ENCODE data around the gene SRRM3.

Gene SRRM3

DNA sequence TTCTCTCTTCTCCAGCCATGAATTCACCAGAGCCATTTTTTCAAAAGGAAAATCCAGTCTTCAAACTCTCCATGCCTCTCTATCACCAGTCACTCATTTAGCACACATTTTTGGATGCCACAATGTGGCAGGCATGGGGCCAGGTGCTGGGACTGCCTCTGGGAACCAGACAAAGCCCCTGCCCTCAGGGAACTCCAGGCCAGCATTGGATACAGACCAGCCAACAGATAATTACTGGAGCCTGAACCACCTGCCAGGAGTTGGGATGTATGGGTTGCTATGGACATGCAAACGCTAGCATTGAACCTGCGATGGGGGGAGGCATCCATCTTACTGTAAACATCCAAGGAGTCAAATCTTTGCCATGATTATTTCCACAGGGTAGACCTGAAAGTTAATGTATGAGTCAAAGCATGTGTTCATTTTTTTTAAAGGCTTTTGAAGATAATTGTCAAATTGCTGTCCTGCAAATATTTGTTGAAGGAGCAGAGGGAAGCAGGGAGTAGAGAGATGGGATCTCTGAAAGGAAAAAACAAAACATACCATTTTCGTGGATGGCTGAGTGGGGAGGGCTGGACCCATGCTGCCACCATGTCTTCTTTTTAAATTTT is 43.2 kb downstream of the SRRM3 start:
- no peak overlapping the region for H3K4me3 ChIP-seq (ENCODE audit: insufficient read length, low read depth)
- TF ChIP-seq YY1 (IDR thresholded peaks at IDR 0.05; ENCODE audit: insufficient read depth, insufficient read length) (no peak), ZNF274 (IDR thresholded peaks at IDR 0.05; ENCODE audit: low read depth, low read length) (no peak), SUZ12 (IDR thresholded peaks at IDR 0.05; ENCODE audit: extremely low read depth, insufficient read depth, insufficient read length) (no peak)
- H3K9me3 ChIP-seq (ENCODE audit: insufficient read depth, low read length), result peaks cover 5% of the 10 kb centered on the region; the same call in 1 of the 2 replicates
- H3K4me1 ChIP-seq (ENCODE audit: insufficient read depth, insufficient read length), result peaks cover 14% of the 10 kb centered on the region
- H3K36me3 ChIP-seq (ENCODE audit: insufficient read depth, insufficient read length, low read length), result no peaks in the 10 kb centered on the region
- no peak for DNase-seq (ENCODE audit: low read depth, low spot score)
- H3K9ac ChIP-seq (ENCODE audit: insufficient read length, low read depth), result no peak overlapping the region
- H3K27me3 ChIP-seq (ENCODE audit: insufficient read depth, insufficient read length), result no peaks in the 10 kb centered on the region

DNA sequence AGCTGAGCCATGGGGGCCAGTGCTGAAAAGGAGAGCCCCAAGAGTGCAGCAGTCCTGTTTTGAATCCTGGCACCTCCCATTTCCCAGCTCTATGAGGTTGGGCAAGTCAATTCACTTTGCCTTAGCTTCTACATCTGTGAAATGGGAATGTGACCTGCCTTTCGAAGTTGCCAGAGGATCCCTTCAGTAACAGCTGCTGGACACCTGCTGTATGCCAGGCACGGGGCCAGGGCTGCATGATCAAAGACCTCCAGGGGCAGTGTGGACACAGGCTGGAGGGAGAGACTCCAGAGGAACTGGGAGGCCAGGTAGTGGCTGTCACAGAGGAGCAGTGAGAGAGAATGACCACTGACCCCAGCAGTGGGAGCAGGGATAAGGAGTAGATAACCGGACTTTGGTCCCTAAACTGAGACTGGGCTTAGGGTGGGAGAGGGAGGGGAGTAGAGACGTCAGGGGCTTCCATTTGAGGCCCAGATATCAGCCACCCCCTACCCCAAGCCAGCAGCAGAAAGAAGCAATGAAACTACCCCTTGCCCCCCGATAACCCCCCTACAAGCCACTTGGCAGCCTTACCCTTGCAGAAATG is 45.2 kb downstream of the SRRM3 start:
- Histone ChIP-seq H3K9ac (ENCODE audit: insufficient read length, low read depth) (no peak overlapping the region), H3K36me3 (ENCODE audit: insufficient read depth, insufficient read length, low read length) (no peaks in the 10 kb centered on the region), H3K9me3 (ENCODE audit: insufficient read depth, low read length) (peaks cover under 1% of the 10 kb centered on the region; the same call in 1 of the 2 replicates), H3K4me1 (ENCODE audit: insufficient read depth, insufficient read length) (peaks cover 14% of the 10 kb centered on the region), H3K4me3 (ENCODE audit: insufficient read length, low read depth) (no peak overlapping the region), H3K27me3 (ENCODE audit: insufficient read depth, insufficient read length) (no peaks in the 10 kb centered on the region)
- DNase-seq (ENCODE audit: low read depth, low spot score), result no peak
- TF ChIP-seq ZNF274 (IDR thresholded peaks at IDR 0.05; ENCODE audit: low read depth, low read length) (no peak), YY1 (IDR thresholded peaks at IDR 0.05; ENCODE audit: insufficient read depth, insufficient read length) (no peak), SUZ12 (IDR thresholded peaks at IDR 0.05; ENCODE audit: extremely low read depth, insufficient read depth, insufficient read length) (no peak)

DNA sequence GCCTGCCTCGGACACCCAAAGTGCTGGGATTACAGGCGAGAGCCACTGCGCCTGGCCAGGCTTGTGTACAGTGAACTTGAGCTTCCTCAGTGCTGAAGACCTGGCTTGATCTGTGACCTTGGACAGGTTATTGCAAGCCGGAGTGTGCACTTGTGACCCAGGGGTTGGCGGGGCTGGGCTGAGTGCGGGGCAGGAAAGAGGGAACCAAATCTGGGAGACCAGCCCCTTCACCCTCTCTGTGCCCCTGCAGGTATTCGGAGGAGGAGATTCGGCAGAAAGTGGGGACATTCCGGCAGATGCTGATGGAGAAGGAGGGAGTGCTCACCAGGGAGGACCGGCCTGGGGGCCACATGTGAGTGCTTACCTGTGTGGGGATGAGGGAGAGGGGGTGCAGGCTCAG is 46.2 kb downstream of the SRRM3 start:
- H3K4me1 ChIP-seq (ENCODE audit: insufficient read depth, insufficient read length), result peaks cover 17% of the 10 kb centered on the region
- H3K9ac ChIP-seq (ENCODE audit: insufficient read length, low read depth), result no peak overlapping the region
- H3K27me3 ChIP-seq (ENCODE audit: insufficient read depth, insufficient read length), result no peaks in the 10 kb centered on the region
- H3K4me3 ChIP-seq (ENCODE audit: insufficient read length, low read depth), result no peak overlapping the region
- no peaks in the 10 kb centered on the region for H3K9me3 ChIP-seq (ENCODE audit: insufficient read depth, low read length)
- H3K36me3 ChIP-seq (ENCODE audit: insufficient read depth, insufficient read length, low read length), result no peaks in the 10 kb centered on the region
- no peak for DNase-seq (ENCODE audit: low read depth, low spot score)
- TF ChIP-seq ZNF274 (IDR thresholded peaks at IDR 0.05; ENCODE audit: low read depth, low read length), result no peak
- TF ChIP-seq YY1 (IDR thresholded peaks at IDR 0.05; ENCODE audit: insufficient read depth, insufficient read length), result no peak
- TF ChIP-seq SUZ12 (IDR thresholded peaks at IDR 0.05; ENCODE audit: extremely low read depth, insufficient read depth, insufficient read length), result no peak

DNA sequence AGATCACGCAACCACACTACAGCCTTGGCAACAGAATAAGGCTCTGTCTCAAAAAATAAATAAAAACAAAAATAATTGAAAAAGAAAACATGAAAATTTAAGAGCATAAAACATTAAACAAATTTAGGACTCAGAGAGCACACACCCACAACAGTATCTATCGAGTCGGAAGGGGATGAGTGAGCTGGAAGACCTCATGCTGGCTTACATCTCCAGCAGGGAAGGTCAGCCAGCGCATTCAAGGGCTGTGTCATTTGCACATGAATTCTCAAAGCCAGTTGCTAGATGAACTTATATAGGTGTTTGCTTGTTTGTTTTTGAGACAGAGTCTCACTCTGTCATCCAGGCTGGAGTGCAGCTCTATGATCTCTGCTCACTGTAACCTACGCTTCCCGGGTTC is 50.3 kb downstream of the SRRM3 start:
- no peaks in the 10 kb centered on the region for H3K9me3 ChIP-seq (ENCODE audit: insufficient read depth, low read length)

DNA sequence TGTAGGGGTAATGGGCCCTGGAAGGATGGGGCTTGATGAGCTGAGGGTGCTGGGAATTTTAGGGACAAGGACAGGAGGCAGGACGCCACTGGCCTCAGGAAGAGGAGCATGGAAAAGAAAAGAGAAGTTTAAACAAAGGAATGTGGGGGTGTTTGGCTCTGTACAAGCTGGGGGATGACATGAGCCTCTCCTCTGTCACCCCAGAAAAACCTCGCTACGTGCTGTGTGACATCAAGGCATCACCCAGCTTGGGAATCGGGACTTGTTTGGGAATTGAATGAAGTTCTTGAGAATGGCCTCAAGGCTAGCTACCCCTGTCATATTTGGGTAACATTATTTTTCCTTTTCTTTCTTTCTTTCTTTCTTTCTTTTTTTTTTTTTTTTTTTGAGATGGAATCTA is 53.1 kb downstream of the SRRM3 start:
- TF ChIP-seq YY1 (IDR thresholded peaks at IDR 0.05; ENCODE audit: insufficient read depth, insufficient read length) (no peak), ZNF274 (IDR thresholded peaks at IDR 0.05; ENCODE audit: low read depth, low read length) (no peak), SUZ12 (IDR thresholded peaks at IDR 0.05; ENCODE audit: extremely low read depth, insufficient read depth, insufficient read length) (no peak)
- Histone ChIP-seq H3K36me3 (ENCODE audit: insufficient read depth, insufficient read length, low read length) (peaks cover 3% of the 10 kb centered on the region), H3K4me1 (ENCODE audit: insufficient read depth, insufficient read length) (peaks cover 3% of the 10 kb centered on the region), H3K27me3 (ENCODE audit: insufficient read depth, insufficient read length) (no peaks in the 10 kb centered on the region), H3K4me3 (ENCODE audit: insufficient read length, low read depth) (no peak overlapping the region), H3K9me3 (ENCODE audit: insufficient read depth, low read length) (no peaks in the 10 kb centered on the region), H3K9ac (ENCODE audit: insufficient read length, low read depth) (no peak overlapping the region)
- no peak for DNase-seq (ENCODE audit: low read depth, low spot score)

More for the DNA sequence above, 50.3 kb downstream of the SRRM3 start:
- H3K36me3 ChIP-seq (ENCODE audit: insufficient read depth, insufficient read length, low read length), result peaks cover 1% of the 10 kb centered on the region
- no peak overlapping the region for H3K9ac ChIP-seq (ENCODE audit: insufficient read length, low read depth)
- no peak overlapping the region for H3K4me3 ChIP-seq (ENCODE audit: insufficient read length, low read depth)
- DNase-seq (ENCODE audit: low read depth, low spot score), result no peak
- peaks cover 8% of the 10 kb centered on the region for H3K4me1 ChIP-seq (ENCODE audit: insufficient read depth, insufficient read length)
- no peaks in the 10 kb centered on the region for H3K27me3 ChIP-seq (ENCODE audit: insufficient read depth, insufficient read length)
- TF ChIP-seq SUZ12 (IDR thresholded peaks at IDR 0.05; ENCODE audit: extremely low read depth, insufficient read depth, insufficient read length), result no peak
- no peak for TF ChIP-seq ZNF274 (IDR thresholded peaks at IDR 0.05; ENCODE audit: low read depth, low read length)
- TF ChIP-seq YY1 (IDR thresholded peaks at IDR 0.05; ENCODE audit: insufficient read depth, insufficient read length), result no peak

DNA sequence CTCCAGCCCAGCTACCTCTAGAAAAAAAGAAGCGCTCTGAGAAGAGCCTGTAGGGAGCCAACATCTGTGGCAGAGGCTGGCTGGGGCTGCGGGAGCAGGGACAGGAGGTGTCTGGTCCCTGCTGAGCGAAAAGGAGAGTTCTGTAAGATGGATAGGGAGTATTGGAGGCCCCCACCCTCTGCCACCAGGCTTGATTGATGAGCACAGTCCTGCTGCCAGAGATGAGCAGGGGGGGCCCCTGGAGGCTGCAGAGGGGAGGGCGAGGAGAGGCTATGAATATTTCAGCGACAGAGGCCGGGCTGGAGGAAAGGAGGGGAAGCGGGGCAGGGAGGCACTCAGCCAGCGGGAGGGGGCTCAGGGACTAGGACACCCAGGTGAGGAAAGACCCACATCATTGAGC is 56.3 kb downstream of the SRRM3 start:
- peaks cover 3% of the 10 kb centered on the region for H3K36me3 ChIP-seq (ENCODE audit: insufficient read depth, insufficient read length, low read length)
- peaks cover 9% of the 10 kb centered on the region for H3K4me1 ChIP-seq (ENCODE audit: insufficient read depth, insufficient read length)
- H3K9me3 ChIP-seq (ENCODE audit: insufficient read depth, low read length), result no peaks in the 10 kb centered on the region
- H3K27me3 ChIP-seq (ENCODE audit: insufficient read depth, insufficient read length), result no peaks in the 10 kb centered on the region
- peak overlapping the region; percentile 17 for H3K9ac ChIP-seq (ENCODE audit: insufficient read length, low read depth)
- TF ChIP-seq YY1 (IDR thresholded peaks at IDR 0.05; ENCODE audit: insufficient read depth, insufficient read length) (no peak), SUZ12 (IDR thresholded peaks at IDR 0.05; ENCODE audit: extremely low read depth, insufficient read depth, insufficient read length) (no peak), ZNF274 (IDR thresholded peaks at IDR 0.05; ENCODE audit: low read depth, low read length) (no peak)
- H3K4me3 ChIP-seq (ENCODE audit: insufficient read length, low read depth), result no peak overlapping the region
- no peak for DNase-seq (ENCODE audit: low read depth, low spot score)
